ENCODE data around the gene OR8D1.

DNA sequence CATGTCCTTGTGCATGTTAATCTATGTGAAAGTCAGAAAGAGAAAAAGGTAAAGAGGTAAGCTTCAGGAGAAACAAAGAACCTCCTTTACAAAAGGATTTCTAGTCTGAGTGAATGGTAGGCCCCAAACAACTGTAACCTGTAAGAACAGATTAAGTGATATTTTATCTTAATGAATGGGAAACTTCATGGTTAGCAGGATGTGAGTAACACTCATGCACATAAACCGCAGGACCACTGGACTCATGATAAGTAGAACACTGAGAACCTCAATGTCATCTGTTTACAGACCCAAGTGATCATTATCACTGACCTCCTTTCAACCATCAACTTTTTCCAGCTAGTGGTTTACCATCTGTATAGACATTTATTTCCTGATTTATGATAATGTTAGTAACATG, 37.7 kb downstream of the OR8D1 start:
- TF ChIP-seq, protein P1, sequence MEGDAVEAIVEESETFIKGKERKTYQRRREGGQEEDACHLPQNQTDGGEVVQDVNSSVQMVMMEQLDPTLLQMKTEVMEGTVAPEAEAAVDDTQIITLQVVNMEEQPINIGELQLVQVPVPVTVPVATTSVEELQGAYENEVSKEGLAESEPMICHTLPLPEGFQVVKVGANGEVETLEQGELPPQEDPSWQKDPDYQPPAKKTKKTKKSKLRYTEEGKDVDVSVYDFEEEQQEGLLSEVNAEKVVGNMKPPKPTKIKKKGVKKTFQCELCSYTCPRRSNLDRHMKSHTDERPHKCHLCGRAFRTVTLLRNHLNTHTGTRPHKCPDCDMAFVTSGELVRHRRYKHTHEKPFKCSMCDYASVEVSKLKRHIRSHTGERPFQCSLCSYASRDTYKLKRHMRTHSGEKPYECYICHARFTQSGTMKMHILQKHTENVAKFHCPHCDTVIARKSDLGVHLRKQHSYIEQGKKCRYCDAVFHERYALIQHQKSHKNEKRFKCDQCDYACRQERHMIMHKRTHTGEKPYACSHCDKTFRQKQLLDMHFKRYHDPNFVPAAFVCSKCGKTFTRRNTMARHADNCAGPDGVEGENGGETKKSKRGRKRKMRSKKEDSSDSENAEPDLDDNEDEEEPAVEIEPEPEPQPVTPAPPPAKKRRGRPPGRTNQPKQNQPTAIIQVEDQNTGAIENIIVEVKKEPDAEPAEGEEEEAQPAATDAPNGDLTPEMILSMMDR (IDR thresholded peaks at IDR 0.05) = no peak
- TF ChIP-seq POLR2A (IDR thresholded peaks at IDR 0.05) = no peak

Data from vagina (tissue), 2 donors.